Adipocyte (in vitro differentiated cells): ENCODE measurements around the gene ADAMTS3.

Experiments
- DNase-seq: peaks from one replicate; pipeline ENCODE4 v3.0.0-alpha.2; 2015; ENCODE audit warnings: low read depth
- H3K27me3 ChIP-seq: replicated peaks from 2 replicates; pipeline ENCODE4 v1.7.0; 2013; ENCODE audit warnings: mild to moderate bottlenecking, low read length, moderate library complexity; ENCODE audit not compliant: control insufficient read depth, insufficient read depth
- H3K36me3 ChIP-seq: 2 replicates; pipeline ENCODE4 v1.7.0; 2013; ENCODE audit warnings: low read length, mild to moderate bottlenecking, moderate library complexity; ENCODE audit not compliant: control insufficient read depth, insufficient read depth, severe bottlenecking
- H3K4me1 ChIP-seq: 2 replicates; pipeline ENCODE4 v1.7.0; 2013; ENCODE audit warnings: mild to moderate bottlenecking, low read length, moderate library complexity; ENCODE audit not compliant: control insufficient read depth, insufficient read depth
- H3K4me3 ChIP-seq: 2 replicates; pipeline ENCODE4 v1.7.0; 2013; ENCODE audit warnings: mild to moderate bottlenecking, low read length, moderate library complexity
- H3K9ac ChIP-seq: 2 replicates; pipeline ENCODE4 v1.7.0; 2013; ENCODE audit warnings: mild to moderate bottlenecking, low read length, moderate library complexity
- H3K9me3 ChIP-seq: 2 replicates; pipeline ENCODE4 v1.7.0; 2013; ENCODE audit warnings: mild to moderate bottlenecking, low read length, moderate library complexity; ENCODE audit not compliant: control insufficient read depth

Gene ADAMTS3

GRCh38 chr4:72397314-72397713 lies 171.7 kb downstream of the ADAMTS3 start:
- Histone ChIP-seq H3K9me3 (no peaks in the 10 kb centered on the region), H3K9ac (no peak overlapping the region), H3K36me3 (no peaks in the 10 kb centered on the region), H3K4me1 (no peaks in the 10 kb centered on the region), H3K27me3 (no peaks in the 10 kb centered on the region), H3K4me3 (no peak overlapping the region)
- DNase-seq, result peak; percentile 27

DNA sequence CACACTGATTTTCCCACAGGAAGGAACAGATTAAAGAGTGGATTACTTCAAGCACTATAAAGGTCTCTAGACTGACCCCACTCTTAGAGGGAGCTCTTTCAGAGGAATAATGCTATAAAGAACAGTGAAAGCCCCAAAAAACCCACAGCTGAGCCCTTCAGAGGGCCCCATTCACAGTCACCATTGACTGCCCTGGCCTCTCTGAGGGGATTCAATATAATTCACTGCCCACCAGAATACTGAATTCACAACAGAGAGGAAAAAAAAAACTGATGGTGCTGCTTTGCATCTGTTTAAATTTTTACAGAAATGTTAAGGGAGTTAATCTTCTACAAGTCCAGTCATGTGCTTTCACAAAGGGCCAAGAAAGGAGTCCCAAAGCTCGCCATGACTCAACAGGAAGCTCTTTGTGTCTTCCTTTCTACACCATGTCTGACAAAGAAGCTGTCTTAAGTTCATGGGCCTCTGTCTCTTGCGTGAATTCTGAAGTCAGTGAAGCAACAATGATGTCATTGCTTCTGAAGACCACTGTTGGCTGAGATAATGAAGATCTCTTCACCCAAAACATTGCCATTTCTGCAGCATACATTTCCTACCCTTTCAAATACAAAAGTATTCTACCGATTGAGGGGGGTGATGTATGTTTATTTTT lies 174.9 kb downstream of the ADAMTS3 start:
- Histone ChIP-seq H3K9ac (no peak overlapping the region), H3K27me3 (no peaks in the 10 kb centered on the region), H3K9me3 (no peaks in the 10 kb centered on the region), H3K36me3 (no peaks in the 10 kb centered on the region), H3K4me3 (no peak overlapping the region), H3K4me1 (peaks cover 4% of the 10 kb centered on the region)
- DNase-seq, result no peak

DNA sequence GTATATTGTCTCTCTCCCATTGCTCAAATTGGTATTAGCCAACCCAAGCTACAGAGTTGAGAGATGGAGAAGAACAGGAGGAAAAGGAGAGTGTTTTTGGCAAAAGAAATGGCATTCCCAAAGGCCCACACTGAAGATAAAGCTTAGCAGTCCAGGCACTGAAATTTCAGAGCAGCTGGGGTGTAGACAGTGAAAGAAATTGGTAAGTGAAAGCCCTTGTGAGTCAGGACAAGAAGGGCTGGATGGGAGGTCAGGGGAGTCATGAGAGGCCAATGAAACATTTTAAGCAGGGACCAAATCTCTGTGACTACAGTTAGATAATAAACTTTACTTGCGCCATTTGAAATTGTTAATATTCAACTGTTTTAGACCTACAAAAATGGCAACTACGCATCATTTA lies 177.7 kb downstream of the ADAMTS3 start:
- H3K9ac ChIP-seq, result no peak overlapping the region
- H3K4me1 ChIP-seq, result peaks cover 7% of the 10 kb centered on the region
- no peaks in the 10 kb centered on the region for H3K36me3 ChIP-seq
- H3K27me3 ChIP-seq, result no peaks in the 10 kb centered on the region
- DNase-seq, result no peak
- no peak overlapping the region for H3K4me3 ChIP-seq
- H3K9me3 ChIP-seq, result no peaks in the 10 kb centered on the region

DNA sequence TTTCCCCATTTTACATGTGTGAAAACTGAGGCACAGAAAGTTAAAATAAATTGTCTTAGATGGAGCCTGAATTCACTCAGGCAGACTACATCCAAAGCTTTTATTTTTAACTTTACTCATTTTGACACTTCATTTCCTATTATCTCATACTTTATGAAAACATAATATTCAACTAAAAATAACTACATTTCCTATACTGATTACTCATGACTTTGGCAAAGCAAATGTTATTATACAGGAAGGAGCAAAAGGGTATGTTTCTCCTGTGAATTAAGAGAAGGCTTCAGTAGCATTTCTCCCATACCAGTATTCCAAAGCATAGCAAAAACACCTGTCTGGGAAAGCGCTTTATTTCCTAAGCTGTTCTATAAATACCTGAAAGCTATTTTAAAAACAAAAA lies 178.6 kb downstream of the ADAMTS3 start:
- no peak overlapping the region for H3K9ac ChIP-seq
- H3K4me3 ChIP-seq, result no peak overlapping the region
- no peaks in the 10 kb centered on the region for H3K9me3 ChIP-seq
- H3K36me3 ChIP-seq, result no peaks in the 10 kb centered on the region
- H3K27me3 ChIP-seq, result no peaks in the 10 kb centered on the region
- peak; percentile 67 for DNase-seq
- H3K4me1 ChIP-seq, result peaks cover 12% of the 10 kb centered on the region

DNA sequence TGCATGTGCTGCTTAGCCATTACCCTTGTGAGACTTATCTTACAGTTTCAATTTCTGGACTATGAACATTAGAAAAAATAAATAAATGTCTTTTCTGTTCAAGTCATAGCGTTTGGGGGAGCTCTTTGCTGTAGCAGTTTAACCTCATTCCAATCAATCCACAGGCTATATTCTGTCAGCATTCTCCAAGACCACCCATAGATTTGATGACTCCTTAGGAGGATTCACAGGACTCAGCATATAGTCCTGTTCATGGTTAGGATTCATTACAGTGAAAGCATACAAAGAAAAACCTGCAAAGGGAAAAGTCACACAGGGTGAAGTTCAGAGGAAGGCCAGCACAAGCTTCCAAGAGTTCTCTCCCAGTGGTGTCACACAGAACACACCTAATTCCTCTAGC lies 180.5 kb downstream of the ADAMTS3 start:
- no peaks in the 10 kb centered on the region for H3K36me3 ChIP-seq
- peaks cover 12% of the 10 kb centered on the region for H3K4me1 ChIP-seq
- H3K27me3 ChIP-seq, result no peaks in the 10 kb centered on the region
- H3K9ac ChIP-seq, result no peak overlapping the region
- no peak for DNase-seq
- no peaks in the 10 kb centered on the region for H3K9me3 ChIP-seq
- no peak overlapping the region for H3K4me3 ChIP-seq

- Histone ChIP-seq H3K4me3 (no peak overlapping the region), H3K27me3 (no peaks in the 10 kb centered on the region), H3K36me3 (no peaks in the 10 kb centered on the region), H3K4me1 (peaks cover 12% of the 10 kb centered on the region), H3K9me3 (no peaks in the 10 kb centered on the region), H3K9ac (no peak overlapping the region)
- no peak for DNase-seq
These were observed 181.1 kb downstream of the ADAMTS3 start for GRCh38 chr4:72387959-72388358.

GRCh38 chr4:72383439-72383838 lies 185.6 kb downstream of the ADAMTS3 start:
- DNase-seq, result peak; percentile 29
- H3K9ac ChIP-seq, result no peak overlapping the region
- no peaks in the 10 kb centered on the region for H3K36me3 ChIP-seq

GRCh38 chr4:72378901-72379300 lies 190.1 kb downstream of the ADAMTS3 start:
- Histone ChIP-seq H3K9me3 (no peaks in the 10 kb centered on the region), H3K4me3 (no peak overlapping the region), H3K4me1 (peaks cover 33% of the 10 kb centered on the region), H3K27me3 (no peaks in the 10 kb centered on the region), H3K36me3 (no peaks in the 10 kb centered on the region), H3K9ac (no peak overlapping the region)
- DNase-seq, result no peak

More at GRCh38 chr4:72383439-72383838, 185.6 kb downstream of the ADAMTS3 start:
- H3K4me1 ChIP-seq, result peaks cover 7% of the 10 kb centered on the region
- H3K27me3 ChIP-seq, result no peaks in the 10 kb centered on the region
- H3K9me3 ChIP-seq, result no peaks in the 10 kb centered on the region
- no peak overlapping the region for H3K4me3 ChIP-seq

GRCh38 chr4:72377491-72378194 lies 191.4 kb downstream of the ADAMTS3 start:
- H3K36me3 ChIP-seq, result no peaks in the 10 kb centered on the region
- no peaks in the 10 kb centered on the region for H3K9me3 ChIP-seq
- H3K9ac ChIP-seq, result peak overlapping the region; percentile 34
- no peak overlapping the region for H3K4me3 ChIP-seq
- H3K27me3 ChIP-seq, result no peaks in the 10 kb centered on the region
- DNase-seq, result peak; percentile 64
- H3K4me1 ChIP-seq, result peaks cover 33% of the 10 kb centered on the region

DNA sequence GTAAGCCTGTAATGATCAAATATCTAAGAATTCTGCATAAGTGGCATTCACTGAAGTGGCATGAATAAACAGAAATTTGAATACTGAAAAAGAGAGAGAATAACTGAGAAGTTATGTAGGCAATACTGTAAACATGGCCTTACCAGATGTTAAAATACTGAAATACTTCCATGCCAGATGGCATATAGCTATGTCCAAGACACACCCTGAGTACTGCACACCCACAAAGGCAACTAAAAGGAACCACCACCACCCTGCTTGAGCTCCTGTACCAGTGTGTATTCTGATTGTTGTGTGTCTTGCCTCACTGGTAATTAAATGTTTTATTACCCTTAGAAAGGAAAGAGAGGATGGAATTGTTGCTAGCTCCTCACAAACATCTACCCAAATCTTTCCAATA lies 192.1 kb downstream of the ADAMTS3 start:
- Histone ChIP-seq H3K4me3 (no peak overlapping the region), H3K27me3 (no peaks in the 10 kb centered on the region), H3K9me3 (no peaks in the 10 kb centered on the region), H3K4me1 (peaks cover 33% of the 10 kb centered on the region), H3K36me3 (no peaks in the 10 kb centered on the region), H3K9ac (no peak overlapping the region)
- peak; percentile 51 for DNase-seq

- H3K27me3 ChIP-seq, result no peaks in the 10 kb centered on the region
- peak; percentile 70 for DNase-seq
- no peak overlapping the region for H3K4me3 ChIP-seq
- no peaks in the 10 kb centered on the region for H3K9me3 ChIP-seq
- H3K4me1 ChIP-seq, result peaks cover 33% of the 10 kb centered on the region
- H3K9ac ChIP-seq, result no peak overlapping the region
- no peaks in the 10 kb centered on the region for H3K36me3 ChIP-seq
These were observed 193.8 kb downstream of the ADAMTS3 start for GRCh38 chr4:72375073-72375736.
